ENCODE data around the gene TTI1. TPM values are rescaled to one million over a fixed set of nuclear protein-coding genes. Genes with fewer than 3 reads are reported as not detected.

Gene TTI1
- total RNA-seq, 1 experiment from 2014 or later: 37.4 TPM

GRCh38 chr20:38052870-38053269 is 19.6 kb upstream of the TTI1 start:
- H2AK5ac ChIP-seq (ENCODE audit: insufficient read length, low read length): no peak overlapping the region
- peaks cover 2 to 9% of the 10 kb centered on the region in 2 experiments; a peak in 1 of 4 replicates for H3K4me1 Mint-ChIP-seq
- no peaks in the 10 kb centered on the region for H3K9me3 Mint-ChIP-seq
- H4K8ac ChIP-seq (replicated peaks; ENCODE audit: insufficient read length, low read depth, low read length): no peak overlapping the region
- H3K79me2 ChIP-seq (ENCODE audit: insufficient read depth, low read length): peaks cover 8% of the 10 kb centered on the region; the same call in 1 of the 2 replicates
- peaks cover 11 to 39% (median 14%) of the 10 kb centered on the region in 3 experiments; a peak in 5 of 7 replicates for H3K36me3 Mint-ChIP-seq (ENCODE audit: insufficient read depth in 1 of 3, low read depth in 3 of 3)
- WGBS (ENCODE audit: extremely low coverage, insufficient read length, low lambda C conversion rate): no CpG with 5 or more reads among the region's 2 CpGs
- H3K4me2 ChIP-seq (ENCODE audit: insufficient read depth, insufficient read length, low read length): no peak overlapping the region
- H2BK15ac ChIP-seq (ENCODE audit: low read depth, low read length): no peak overlapping the region
- no peaks in the 10 kb centered on the region for H3K27me3 ChIP-seq (ENCODE audit: insufficient read depth, low read length)
- no peaks in the 10 kb centered on the region for H4K20me1 ChIP-seq (ENCODE audit: control insufficient read depth, insufficient read depth, insufficient read length)
- H2BK5ac ChIP-seq (ENCODE audit: insufficient read length, low read length): no peak overlapping the region
- no peak overlapping the region for H2BK20ac ChIP-seq (ENCODE audit: low read depth, low read length, poor library complexity, severe bottlenecking)
- no peak overlapping the region for H4K5ac ChIP-seq (ENCODE audit: insufficient read length, low read depth, low read length)
- no peak overlapping the region for H3K4me3 Mint-ChIP-seq
- no peak overlapping the region for H4K91ac ChIP-seq (ENCODE audit: insufficient read length, low read depth, low read length)
- H3K4me1 ChIP-seq (ENCODE audit: insufficient read depth, low read length): no peaks in the 10 kb centered on the region
- no peaks in the 10 kb centered on the region for H3K9me3 ChIP-seq (ENCODE audit: control insufficient read depth, low read depth, low read length)
- no peak overlapping the region for H3T11ph ChIP-seq (ENCODE audit: low read length)
- no peaks in the 10 kb centered on the region for H3K23me2 ChIP-seq (ENCODE audit: insufficient read length, low read depth, low read length, poor library complexity, severe bottlenecking)
- H3K79me1 ChIP-seq (ENCODE audit: insufficient read depth, low read depth, low read length, poor library complexity, severe bottlenecking): no peaks in the 10 kb centered on the region
- no peak overlapping the region for H2AFZ ChIP-seq (ENCODE audit: low read length)
- H3K56ac ChIP-seq (ENCODE audit: insufficient read length, low read depth, low read length): no peak overlapping the region
- no peak overlapping the region for H3K23ac ChIP-seq (ENCODE audit: insufficient read length, low read depth, low read length)
- no peak overlapping the region for H2BK120ac ChIP-seq (ENCODE audit: low read depth, low read length, poor library complexity, severe bottlenecking)
- no peak overlapping the region for H3K14ac ChIP-seq (ENCODE audit: insufficient read depth, low read length)
- H3K18ac ChIP-seq (ENCODE audit: insufficient read length, low read depth, low read length): no peak overlapping the region
- H2BK12ac ChIP-seq (ENCODE audit: insufficient read length, low read depth, low read length): no peak overlapping the region
- H3K4ac ChIP-seq (ENCODE audit: low read depth, low read length): no peak overlapping the region
- no peak overlapping the region for H3K27ac ChIP-seq (ENCODE audit: insufficient read length, low read depth, low read length)
- DNase-seq: no peak
- H3K27ac Mint-ChIP-seq: peak overlapping the region in 2 of 3 experiments; percentile 41 to 62; a peak in 2 of 7 replicates
- H3K9ac ChIP-seq (ENCODE audit: extremely low read depth, insufficient read length, low read length): no peak overlapping the region
- H3K27me3 Mint-ChIP-seq (ENCODE audit: low read depth): no peaks in the 10 kb centered on the region
- TF ChIP-seq CTCF (conservative IDR thresholded peaks at IDR 0.05): no peak

All from H9 (cell line).